Transverse colon (tissue), 4 donors: Measurements from ENCODE around the gene GRB14. TPM values are rescaled to one million over a fixed set of nuclear protein-coding genes. Genes with fewer than 3 reads are reported as not detected.
"Not testable (repeated sequence)": the region's sequence is repeated elsewhere in the genome, so short reads cannot be mapped to it uniquely, and the experiment has no call there.

Experiments
- DNase-seq: peaks from one replicate; pipeline ENCODE4 v3.0.0-alpha.2; 2019
- H3K27ac ChIP-seq, 4 donors: fragments of 200-600 bp; sonication (generic); 2 replicates each; pipeline ENCODE4 v1.5.1; 2016 to 2018; ENCODE audit warnings: inconsistent platforms in 4 of 4
- H3K27me3 ChIP-seq: fragments of 200-600 bp; sonication (generic); 2 replicates; pipeline ENCODE4 v1.5.1; 2017; ENCODE audit warnings: inconsistent platforms
- H3K36me3 ChIP-seq, 4 donors: fragments of 200-600 bp; sonication (generic); 2 replicates each; pipeline ENCODE4 v1.5.1; 2017 to 2019; ENCODE audit warnings: inconsistent platforms in 4 of 4
- H3K4me1 ChIP-seq, 4 donors: fragments of 200-600 bp; sonication (generic); 2 replicates each; pipeline ENCODE4 v1.5.1; 2017 to 2020; ENCODE audit warnings: inconsistent platforms in 4 of 4
- H3K4me3 ChIP-seq, 4 donors: fragments of 200-600 bp; sonication (generic); 1 replicate in 1 of 4; 2 replicates in 3 of 4; pipeline versions ENCODE4 v1.5.1 to v1.6.1; 2017 to 2019; ENCODE audit warnings: inconsistent platforms in 4 of 4
- H3K9me3 ChIP-seq, 2 donors: fragments of 200-600 bp; sonication (generic); 2 replicates each; pipeline ENCODE4 v1.5.1; 2017 to 2019; ENCODE audit warnings: inconsistent platforms in 2 of 2
- CTCF ChIP-seq, 5 experiments: fragments of 200-600 bp in 3 of 5; fragments of 450-650 bp in 2 of 5; sonication (generic) in 3 of 5; IDR thresholded peaks; 1 replicate in 2 of 5; 2 replicates in 3 of 5; pipeline ENCODE4 v1.5.1; 2016 to 2017; ENCODE audit warnings: antibody characterized with exemption in 5 of 5, inconsistent platforms in 3 of 5, mild to moderate bottlenecking in 2 of 5, moderate library complexity in 1 of 5
- EP300 ChIP-seq: sonication (generic); formaldehyde crosslinking; IDR thresholded peaks from one replicate; pipeline ENCODE4 v1.6.1; 2017; ENCODE audit warnings: antibody characterized with exemption, low read depth
- POLR2A ChIP-seq: fragments of 450-650 bp; IDR thresholded peaks from one replicate; pipeline ENCODE4 v1.6.1; 2016; ENCODE audit warnings: antibody characterized with exemption, mild to moderate bottlenecking, moderate library complexity
- POLR2AphosphoS5 ChIP-seq, 3 donors: sonication (generic); formaldehyde crosslinking; IDR thresholded peaks; one replicate each; pipeline ENCODE4 v1.6.1; 2016; ENCODE audit warnings: antibody characterized with exemption in 3 of 3
- WGBS, 2 donors: methylation state at CpG; one replicate each; pipeline ENCODE4 v1.1.5; 2018; ENCODE audit warnings: low coverage in 1 of 2; 5-methylcytosine and 5-hydroxymethylcytosine counted together
- in situ Hi-C, 4 donors: fragments of 200-750 bp; cut with MboI; loops; one replicate each; pipeline versions ENCODE4 v1.15.0 to v1.15.1; 2017; ENCODE audit warnings: low sequenced_read_pairs in 3 of 4, low pct_ligation_motif_present in 1 of 4, low pct_unique_long_range_greater_than_20kb in 1 of 4
- intact Hi-C: fragments of 100-400 bp; cut with DNase I; formaldehyde crosslinking; loops from one replicate; pipeline ENCODE4 v1.15.1; 2023; ENCODE audit warnings: low total_unique reads
- total RNA-seq, 4 donors: library from RNA; depleted of rRNA; stranded (reverse); fragments of >200 nt; gene quantifications; one replicate each; pipeline ENCODE4 v1.1.0, GENCODE V29; 2016

Gene GRB14
- total RNA-seq, 4 donors from 2014 or later: 2.5 to 3.4 TPM; not detected in 2

GRCh38 chr2:164560181-164560792 lies 61.0 kb downstream of the GRB14 start:
- 40 to 44% methylated on average over 4 of the region's 4 CpGs for WGBS, 2 donors
- in situ Hi-C loops: loop anchor here in 1 of 4 donors (25.0 kb wide), 1 partner anchor 152 kb away; no protein-coding TSS in a partner anchor
- intact Hi-C loops: no loop called here

GRCh38 chr2:164558450-164558849 lies 62.8 kb downstream of the GRB14 start:
- intact Hi-C loops: no loop called here
- H3K27ac ChIP-seq: no peak overlapping the region
- H3K4me1 ChIP-seq: peaks cover 0 to 7% (median 0%) of the 10 kb centered on the region in 4 donors
- no peaks in the 10 kb centered on the region for H3K27me3 ChIP-seq
- DNase-seq: no peak
- H3K9me3 ChIP-seq: no peaks in the 10 kb centered on the region
- TF ChIP-seq EP300: no peak
- TF ChIP-seq CTCF (IDR thresholded peaks at IDR 0.05): no peak
- no peak for TF ChIP-seq POLR2A
- no peak for TF ChIP-seq POLR2AphosphoS5 (IDR thresholded peaks at IDR 0.05)
- in situ Hi-C loops: loop anchor here in 1 of 4 donors (25.0 kb wide), 1 partner anchor 154 kb away; no protein-coding TSS in a partner anchor
- no peaks in the 10 kb centered on the region for H3K36me3 ChIP-seq
- 61 to 65% methylated on average over 2 of the region's 2 CpGs for WGBS, 2 donors
- H3K4me3 ChIP-seq: no peak overlapping the region

More at GRCh38 chr2:164560181-164560792, 61.0 kb downstream of the GRB14 start:
- no peak overlapping the region for H3K27ac ChIP-seq
- no peaks in the 10 kb centered on the region for H3K27me3 ChIP-seq
- H3K4me1 ChIP-seq: peaks cover 0 to 7% (median 0%) of the 10 kb centered on the region in 4 donors
- no peaks in the 10 kb centered on the region for H3K36me3 ChIP-seq
- H3K4me3 ChIP-seq: no peak overlapping the region
- TF ChIP-seq POLR2A: no peak
- peak; percentile 55 to 66 (median 60) for TF ChIP-seq CTCF (IDR thresholded peaks at IDR 0.05)
- no peak for TF ChIP-seq POLR2AphosphoS5 (IDR thresholded peaks at IDR 0.05)
- TF ChIP-seq EP300: no peak
- no peaks in the 10 kb centered on the region for H3K9me3 ChIP-seq
- DNase-seq: no peak

- H3K27ac ChIP-seq: no peak overlapping the region
- in situ Hi-C loops (loop anchor here in 1 of 4 donors (25.0 kb wide), 1 partner anchor 158 kb away; no protein-coding TSS in a partner anchor), intact Hi-C loops (no loop called here)
- H3K27me3 ChIP-seq: no peaks in the 10 kb centered on the region
- no peak overlapping the region for H3K4me3 ChIP-seq
- 62 to 90% methylated on average over 1 to 2 of the region's 2 CpGs for WGBS, 2 donors
- H3K4me1 ChIP-seq: no peaks in the 10 kb centered on the region
- H3K9me3 ChIP-seq: no peaks in the 10 kb centered on the region
- no peak for DNase-seq
- no peaks in the 10 kb centered on the region for H3K36me3 ChIP-seq
- no peak for TF ChIP-seq POLR2A
- TF ChIP-seq CTCF (IDR thresholded peaks at IDR 0.05): no peak
- TF ChIP-seq POLR2AphosphoS5 (IDR thresholded peaks at IDR 0.05): no peak
- no peak for TF ChIP-seq EP300
These were observed 66.8 kb downstream of the GRB14 start for GRCh38 chr2:164554487-164554886.

- no peak for TF ChIP-seq POLR2A
- TF ChIP-seq CTCF (IDR thresholded peaks at IDR 0.05): no peak
- no peak for TF ChIP-seq EP300
- no peak for TF ChIP-seq POLR2AphosphoS5 (IDR thresholded peaks at IDR 0.05)
- in situ Hi-C loops (loop anchor here in 1 of 4 donors (25.0 kb wide), 1 partner anchor 161 kb away; no protein-coding TSS in a partner anchor), intact Hi-C loops (no loop called here)
- no peaks in the 10 kb centered on the region for H3K4me1 ChIP-seq
- H3K9me3 ChIP-seq: no peaks in the 10 kb centered on the region
- no peaks in the 10 kb centered on the region for H3K27me3 ChIP-seq
- H3K36me3 ChIP-seq: no peaks in the 10 kb centered on the region
- no peak overlapping the region for H3K4me3 ChIP-seq
- WGBS, 2 donors: 88 to 90% methylated on average over 3 to 4 of the region's 4 CpGs
- no peak overlapping the region for H3K27ac ChIP-seq
- DNase-seq: no peak
These were observed 69.8 kb downstream of the GRB14 start for GRCh38 chr2:164551519-164551918.

- H3K36me3 ChIP-seq, DNase-seq, intact Hi-C loops, H3K4me3 ChIP-seq, H3K4me1 ChIP-seq, H3K27ac ChIP-seq, H3K9me3 ChIP-seq, H3K27me3 ChIP-seq: not testable (repeated sequence)
- in situ Hi-C loops: loop anchor here in 1 of 4 donors (25.0 kb wide), 1 partner anchor 163 kb away; no protein-coding TSS in a partner anchor
- WGBS, 2 donors: 91 to 97% methylated on average over 3 of the region's 3 CpGs
These were observed 71.6 kb downstream of the GRB14 start for GRCh38 chr2:164549705-164550104.
